K562 (cell line): ENCODE measurements around the gene PDZK1IP1. TPM values are rescaled to one million over a fixed set of nuclear protein-coding genes. Genes with fewer than 3 reads are reported as not detected.

ENCODE experiments used
- BCOR ChIP-seq: fragments of 450-650 bp; IDR thresholded peaks from 2 replicates; pipeline ENCODE4 v1.6.1; 2016
- EHMT2 ChIP-seq: fragments of 450-650 bp; IDR thresholded peaks from 2 replicates; pipeline ENCODE4 v1.6.1; 2018; ENCODE audit warnings: antibody characterized with exemption
- HDAC3 ChIP-seq: fragments of 450-650 bp; IDR thresholded peaks from 2 replicates; pipeline ENCODE4 v1.6.1; 2018; ENCODE audit warnings: borderline replicate concordance, mild to moderate bottlenecking, moderate library complexity; ENCODE audit not compliant: partially characterized antibody
- HNRNPK ChIP-seq: fragments of 200-400 bp; formaldehyde crosslinking; IDR thresholded peaks from one replicate; pipeline ENCODE4 v1.6.1; 2018; ENCODE audit warnings: mild to moderate bottlenecking, low read depth, low read length; ENCODE audit not compliant: poor library complexity, severe bottlenecking
- MECOM ChIP-seq: fragments of 250-450 bp; sonication (Bioruptor Pico); IDR thresholded peaks from 2 replicates; pipeline ENCODE4 v1.8.0; 2022; ENCODE audit warnings: inconsistent platforms
- MLLT1 ChIP-seq, 2 experiments: fragments of 450-650 bp; IDR thresholded peaks; 2 replicates each; pipeline ENCODE4 v1.6.1; 2016
- NFYB ChIP-seq: IDR thresholded peaks from 2 replicates; pipeline ENCODE4 v1.6.1; 2011; ENCODE audit warnings: mild to moderate bottlenecking, moderate library complexity; ENCODE audit not compliant: insufficient read length; ENCODE audit errors: extremely low read depth
- NUFIP1 ChIP-seq: fragments of 450-650 bp; IDR thresholded peaks from 2 replicates; pipeline ENCODE4 v1.6.1; 2018; ENCODE audit not compliant: partially characterized antibody
- PTRF ChIP-seq: fragments of 450-650 bp; IDR thresholded peaks from 2 replicates; pipeline ENCODE4 v1.6.1; 2016; ENCODE audit warnings: mild to moderate bottlenecking, missing genetic modification characterization, missing compliant biosample characterization
- ZBTB26 ChIP-seq: fragments of 450-650 bp; formaldehyde crosslinking; IDR thresholded peaks from 2 replicates; pipeline ENCODE4 v1.4.0; 2022; ENCODE audit warnings: missing genetic modification characterization
- polyA plus RNA-seq, 8 experiments: library from polyadenylated mRNA; depleted of rRNA in 4 of 8; stranded (reverse) in 5 of 8; unstranded in 3 of 8; fragments of >200 nt; fragmentation: Nextera tagmentation in 2 of 8; fragmentation: Illumina TruSeq in 1 of 8; extraction: Ambion mirVana in 2 of 8; extraction: Trizol in 1 of 8; gene quantifications; 2 replicates each; pipeline versions ENCODE4 v1.2.1 to v1.2.3, GENCODE V29; 2011 to 2014; ENCODE audit warnings: inconsistent platforms in 1 of 8, missing spikeins in 1 of 8
- total RNA-seq, 7 experiments: library from RNA; depleted of rRNA in 6 of 7; stranded (reverse); fragments of >200 nt in 6 of 7; fragmentation: Illumina TruSeq in 2 of 7; extraction: Trizol in 2 of 7; gene quantifications; 2 replicates each; pipeline versions ENCODE4 v1.2.1 to v1.2.3, GENCODE V29; 2011 to 2021; ENCODE audit warnings: low replicate concordance in 1 of 7
- TF ChIP-seq, protein P1 (sequence below), 2 experiments: fragments of 450-650 bp; IDR thresholded peaks; 2 replicates each; pipeline ENCODE4 v1.6.1; 2016; ENCODE audit warnings: mild to moderate bottlenecking in 2 of 2, borderline replicate concordance in 1 of 2, low read depth in 1 of 2, moderate library complexity in 1 of 2
- TF ChIP-seq, protein P2 (sequence below): fragments of 450-650 bp; IDR thresholded peaks from 2 replicates; pipeline ENCODE4 v1.6.1; 2016; ENCODE audit warnings: borderline replicate concordance

PDZK1IP1 gene
- total and polyA plus RNA-seq, 9 of the 15 experiments (the other 6 are each of a cell fraction or from before 2014, with no cell fraction given) = 0.17 to 0.68 (median 0.53) TPM; not detected in 2

GRCh38 chr1:47214549-47214948 is 24.7 kb upstream of the PDZK1IP1 start (continued):
- TF ChIP-seq, protein P1, sequence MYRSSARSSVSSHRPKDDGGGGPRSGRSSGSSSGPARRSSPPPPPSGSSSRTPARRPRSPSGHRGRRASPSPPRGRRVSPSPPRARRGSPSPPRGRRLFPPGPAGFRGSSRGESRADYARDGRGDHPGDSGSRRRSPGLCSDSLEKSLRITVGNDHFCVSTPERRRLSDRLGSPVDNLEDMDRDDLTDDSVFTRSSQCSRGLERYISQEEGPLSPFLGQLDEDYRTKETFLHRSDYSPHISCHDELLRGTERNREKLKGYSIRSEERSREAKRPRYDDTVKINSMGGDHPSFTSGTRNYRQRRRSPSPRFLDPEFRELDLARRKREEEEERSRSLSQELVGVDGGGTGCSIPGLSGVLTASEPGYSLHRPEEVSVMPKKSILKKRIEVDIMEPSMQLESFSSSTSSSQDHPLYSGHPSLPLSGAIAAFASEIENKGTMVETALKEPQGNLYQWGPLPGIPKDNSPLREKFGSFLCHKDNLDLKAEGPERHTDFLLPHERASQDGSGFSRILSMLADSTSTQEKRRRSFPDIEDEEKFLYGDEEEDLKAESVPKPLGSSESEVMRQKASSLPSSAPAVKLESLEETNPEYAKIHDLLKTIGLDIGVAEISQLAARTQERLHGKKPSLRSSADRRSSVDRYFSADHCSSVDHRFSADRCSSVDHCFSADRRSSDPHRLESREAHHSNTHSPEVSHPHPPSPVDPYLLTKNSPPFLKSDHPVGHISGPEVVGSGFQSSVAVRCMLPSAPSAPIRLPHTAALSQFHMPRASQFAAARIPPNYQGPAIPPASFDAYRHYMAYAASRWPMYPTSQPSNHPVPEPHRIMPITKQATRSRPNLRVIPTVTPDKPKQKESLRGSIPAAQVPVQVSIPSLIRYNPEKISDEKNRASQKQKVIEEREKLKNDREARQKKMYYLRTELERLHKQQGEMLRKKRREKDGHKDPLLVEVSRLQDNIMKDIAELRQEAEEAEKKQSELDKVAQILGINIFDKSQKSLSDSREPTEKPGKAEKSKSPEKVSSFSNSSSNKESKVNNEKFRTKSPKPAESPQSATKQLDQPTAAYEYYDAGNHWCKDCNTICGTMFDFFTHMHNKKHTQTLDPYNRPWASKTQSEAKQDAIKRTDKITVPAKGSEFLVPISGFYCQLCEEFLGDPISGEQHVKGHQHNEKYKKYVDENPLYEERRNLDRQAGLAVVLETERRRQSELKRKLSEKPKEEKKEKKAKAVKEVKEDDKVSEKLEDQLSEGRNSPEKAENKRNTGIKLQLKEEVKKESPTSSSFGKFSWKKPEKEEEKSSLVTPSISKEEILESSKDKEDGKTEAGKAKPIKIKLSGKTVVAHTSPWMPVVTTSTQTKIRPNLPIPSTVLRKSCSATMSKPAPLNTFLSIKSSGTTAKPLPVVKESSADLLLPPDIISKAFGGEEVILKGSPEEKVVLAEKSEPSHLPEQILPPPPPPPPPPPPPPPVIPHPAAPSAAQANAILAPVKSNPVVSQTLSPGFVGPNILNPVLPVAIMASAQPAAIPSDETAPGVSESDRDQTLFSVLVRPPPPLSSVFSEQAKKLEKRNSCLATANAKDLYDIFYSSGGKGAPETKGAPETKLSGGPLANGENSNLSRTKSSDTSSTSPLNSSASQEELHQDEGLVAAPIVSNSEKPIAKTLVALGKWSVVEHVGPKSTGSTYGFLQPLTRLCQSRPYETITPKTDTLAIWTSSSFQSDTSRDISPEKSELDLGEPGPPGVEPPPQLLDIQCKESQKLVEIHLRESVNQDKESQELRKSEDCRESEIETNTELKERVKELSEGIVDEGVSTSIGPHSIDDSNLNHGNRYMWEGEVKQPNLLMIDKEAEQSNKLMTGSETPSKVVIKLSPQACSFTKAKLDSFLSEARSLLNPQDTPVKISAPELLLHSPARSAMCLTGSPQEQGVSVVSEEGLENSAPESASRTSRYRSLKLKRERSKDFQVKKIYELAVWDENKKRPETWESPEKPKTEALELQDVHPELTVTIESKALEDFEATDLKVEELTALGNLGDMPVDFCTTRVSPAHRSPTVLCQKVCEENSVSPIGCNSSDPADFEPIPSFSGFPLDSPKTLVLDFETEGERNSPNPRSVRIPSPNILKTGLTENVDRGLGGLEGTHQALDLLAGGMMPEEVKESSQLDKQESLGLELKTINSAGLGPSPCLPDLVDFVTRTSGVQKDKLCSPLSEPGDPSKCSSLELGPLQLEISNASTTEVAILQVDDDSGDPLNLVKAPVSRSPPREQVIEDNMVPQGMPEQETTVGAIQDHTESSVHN (IDR thresholded peaks at IDR 0.05; ENCODE audit: borderline replicate concordance in 1 of 2, low read depth in 1 of 2) = no peak
- no peak for TF ChIP-seq ZBTB26
- 0 out of 2 replicates have a peak, but pooled peaks have one; percentile 12 for TF ChIP-seq BCOR
- TF ChIP-seq NUFIP1 = no peak
- TF ChIP-seq NFYB = no peak
- peak in 1 of 2 experiments; percentile 69; a peak in 1 of 4 replicates for TF ChIP-seq MLLT1 (IDR thresholded peaks at IDR 0.05)
- no peak for TF ChIP-seq HNRNPK
- 0 out of 2 replicates have a peak, but pooled peaks have one; percentile 34 for TF ChIP-seq EHMT2
- TF ChIP-seq, protein P2, sequence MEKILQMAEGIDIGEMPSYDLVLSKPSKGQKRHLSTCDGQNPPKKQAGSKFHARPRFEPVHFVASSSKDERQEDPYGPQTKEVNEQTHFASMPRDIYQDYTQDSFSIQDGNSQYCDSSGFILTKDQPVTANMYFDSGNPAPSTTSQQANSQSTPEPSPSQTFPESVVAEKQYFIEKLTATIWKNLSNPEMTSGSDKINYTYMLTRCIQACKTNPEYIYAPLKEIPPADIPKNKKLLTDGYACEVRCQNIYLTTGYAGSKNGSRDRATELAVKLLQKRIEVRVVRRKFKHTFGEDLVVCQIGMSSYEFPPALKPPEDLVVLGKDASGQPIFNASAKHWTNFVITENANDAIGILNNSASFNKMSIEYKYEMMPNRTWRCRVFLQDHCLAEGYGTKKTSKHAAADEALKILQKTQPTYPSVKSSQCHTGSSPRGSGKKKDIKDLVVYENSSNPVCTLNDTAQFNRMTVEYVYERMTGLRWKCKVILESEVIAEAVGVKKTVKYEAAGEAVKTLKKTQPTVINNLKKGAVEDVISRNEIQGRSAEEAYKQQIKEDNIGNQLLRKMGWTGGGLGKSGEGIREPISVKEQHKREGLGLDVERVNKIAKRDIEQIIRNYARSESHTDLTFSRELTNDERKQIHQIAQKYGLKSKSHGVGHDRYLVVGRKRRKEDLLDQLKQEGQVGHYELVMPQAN = 0 out of 2 replicates have a peak, but pooled peaks have one; percentile 27
- TF ChIP-seq HDAC3 = no peak
- no peak for TF ChIP-seq PTRF (tag)
- no peak for TF ChIP-seq MECOM (CRISPR knock-in tag)
